ENCODE measurements around the gene MPC1.
"Not testable (repeated sequence)": the region's sequence is repeated elsewhere in the genome, so short reads cannot be mapped to it uniquely, and the experiment has no call there.

The MPC1 gene

GRCh38 chr6:166405386-166405785 is 22.6 kb upstream of the MPC1 start:
- no peak for DNase-seq

- DNase-seq = no peak
These were observed 20.0 kb upstream of the MPC1 start for GRCh38 chr6:166402582-166403277.

- peak; percentile 83 for DNase-seq
These were observed 18.0 kb upstream of the MPC1 start for GRCh38 chr6:166400649-166401250.

GRCh38 chr6:166400181-166400580 is 17.4 kb upstream of the MPC1 start:
- DNase-seq = no peak

- DNase-seq = no peak
These were observed 15.6 kb upstream of the MPC1 start for GRCh38 chr6:166398348-166398747.

GRCh38 chr6:166397849-166398248 is 15.1 kb upstream of the MPC1 start:
- no peak for DNase-seq

- DNase-seq = no peak
These were observed 13.0 kb upstream of the MPC1 start for GRCh38 chr6:166395778-166396177.

- no peak for DNase-seq
These were observed 12.6 kb upstream of the MPC1 start for GRCh38 chr6:166395351-166395750.

- no peak for DNase-seq
These were observed 11.5 kb upstream of the MPC1 start for GRCh38 chr6:166394036-166394892.

- DNase-seq = no peak
These were observed 10.7 kb upstream of the MPC1 start for GRCh38 chr6:166393535-166393823.

GRCh38 chr6:166392755-166393534 is 10.2 kb upstream of the MPC1 start:
- not testable (repeated sequence) for DNase-seq

- DNase-seq = peak; percentile 9
These were observed 6.4 kb upstream of the MPC1 start for GRCh38 chr6:166389119-166389518.

- no peak for DNase-seq
These were observed 5.7 kb upstream of the MPC1 start for GRCh38 chr6:166388290-166389004.

GRCh38 chr6:166387642-166388289 is 5.0 kb upstream of the MPC1 start:
- no peak for DNase-seq

- DNase-seq = not testable (repeated sequence)
These were observed 4.4 kb upstream of the MPC1 start for GRCh38 chr6:166387098-166387497.

GRCh38 chr6:166386111-166386510 is 3.4 kb upstream of the MPC1 start:
- no peak for DNase-seq

- DNase-seq = peak; percentile 93
These were observed 1.1 kb upstream of the MPC1 start for GRCh38 chr6:166383802-166384363.

- no peak for DNase-seq
These were observed 224 bp downstream of the MPC1 start for GRCh38 chr6:166382500-166382932.

GRCh38 chr6:166381733-166382499 is 824 bp downstream of the MPC1 start:
- peak; percentile 89 for DNase-seq

GRCh38 chr6:166381381-166381732 is 1.4 kb downstream of the MPC1 start:
- no peak for DNase-seq

- no peak for DNase-seq
These were observed 2.9 kb downstream of the MPC1 start for GRCh38 chr6:166379800-166380199.
